ENCODE data around the gene NYAP2.

Gene NYAP2

DNA sequence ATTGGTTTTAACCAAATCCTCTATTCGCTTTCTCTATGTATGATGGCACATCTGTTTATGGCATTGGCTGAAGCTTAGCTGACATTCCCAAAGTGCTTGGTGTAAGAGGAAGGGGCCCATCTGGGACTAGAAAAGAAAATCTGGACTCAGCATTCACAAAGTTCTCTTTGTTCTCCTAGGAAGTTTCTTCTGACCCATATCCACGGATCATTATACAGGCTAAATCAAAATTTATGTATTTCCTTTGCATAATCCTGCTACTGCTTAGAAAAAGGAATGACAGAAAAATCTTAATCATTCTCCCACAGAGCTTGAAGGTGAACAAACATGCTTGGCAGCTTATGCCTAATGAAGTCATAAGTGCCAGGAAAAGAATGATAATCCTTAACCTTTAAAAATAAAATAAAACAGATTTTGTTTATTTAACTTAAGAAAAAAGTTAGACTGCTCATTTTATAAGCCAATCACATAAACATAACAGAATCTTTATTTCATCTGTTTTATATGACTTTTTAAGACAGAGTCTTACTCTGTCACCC lies 88.4 kb downstream of the NYAP2 start:
- no peak for DNase-seq

DNA sequence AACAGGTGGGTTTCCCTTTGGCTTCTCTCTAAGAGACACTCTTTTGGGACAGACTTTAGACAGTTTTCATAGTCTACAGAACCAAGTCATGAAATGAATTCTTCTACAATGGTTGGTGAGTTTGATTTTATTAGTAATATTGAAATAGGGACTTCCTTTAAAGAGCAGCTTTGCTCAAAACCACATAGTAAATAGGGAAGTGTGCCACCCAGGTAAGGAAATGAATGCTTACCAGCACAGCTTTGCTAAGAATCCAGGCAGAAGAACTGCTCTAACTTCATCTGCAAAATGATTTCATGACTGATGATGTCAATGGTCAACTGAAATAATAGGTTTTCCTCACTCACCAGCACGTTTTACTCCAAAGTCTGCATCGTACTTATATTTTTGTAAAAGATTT lies 89.2 kb downstream of the NYAP2 start:
- no peak for DNase-seq

DNA sequence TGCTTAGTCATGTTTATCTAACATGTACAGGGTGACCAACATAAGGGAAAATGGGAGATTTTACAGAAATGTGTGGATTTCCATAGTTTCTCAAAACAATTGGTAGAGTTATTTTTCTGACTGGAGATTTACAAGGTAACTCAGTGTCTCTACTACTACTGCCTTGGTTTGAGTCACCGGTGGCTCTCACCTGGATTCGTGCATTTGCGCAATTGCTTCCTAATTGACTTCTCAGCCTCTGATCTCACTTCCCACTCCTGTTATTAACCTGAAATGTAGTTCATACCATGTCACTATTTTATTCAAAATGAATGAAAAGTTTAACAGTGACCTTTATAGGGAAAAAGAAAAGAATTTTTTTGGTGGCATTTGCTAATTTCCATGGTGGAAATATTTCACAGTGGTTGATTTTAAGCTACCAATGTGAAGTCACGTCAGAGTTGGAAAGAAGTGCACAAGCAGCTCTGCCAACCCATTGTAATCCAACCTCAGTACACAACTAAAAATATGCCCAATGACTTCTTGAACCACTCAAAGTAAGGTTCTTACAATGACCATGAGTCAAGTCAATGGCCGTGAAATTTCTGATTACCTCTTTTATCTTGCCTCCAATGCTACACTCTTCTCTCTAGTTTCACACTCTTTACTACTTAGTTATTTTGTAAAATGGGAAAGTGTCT lies 94.0 kb downstream of the NYAP2 start:
- DNase-seq, result no peak

DNA sequence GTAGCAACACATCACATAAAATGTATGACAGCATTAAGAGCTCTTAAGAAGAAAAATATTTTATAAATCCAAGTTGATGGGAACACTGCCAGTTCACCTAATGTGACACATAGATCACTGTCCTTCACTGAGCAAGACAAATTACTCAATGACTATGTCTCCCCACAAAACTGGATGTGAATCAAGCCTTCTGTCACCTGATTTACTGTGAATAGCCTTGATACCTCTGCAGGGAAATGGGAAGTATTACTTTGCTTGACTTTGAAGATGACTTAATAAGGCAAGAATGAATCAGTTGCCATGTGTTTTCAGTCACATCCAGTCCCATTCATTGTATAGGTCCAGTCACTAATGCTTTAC lies 94.6 kb downstream of the NYAP2 start:
- no peak for DNase-seq

DNA sequence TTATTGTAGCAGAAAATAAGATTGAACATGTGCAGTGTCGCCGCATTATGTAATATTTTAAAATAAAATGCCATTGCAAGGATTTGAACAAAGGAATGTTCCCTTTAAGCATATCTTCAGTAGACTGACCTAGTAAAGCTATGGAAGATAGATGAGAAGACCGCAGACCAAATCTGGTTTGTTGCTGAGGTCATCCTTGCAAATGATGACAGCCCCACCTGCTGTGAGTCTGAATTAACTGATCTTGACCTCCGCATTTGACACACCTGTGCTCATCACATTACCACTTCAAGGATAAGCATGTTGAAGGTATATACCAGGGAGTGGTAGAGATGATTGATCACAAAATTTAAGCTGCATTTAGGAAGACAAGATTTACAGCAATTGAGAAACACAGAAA lies 96.2 kb downstream of the NYAP2 start:
- DNase-seq, result no peak

DNA sequence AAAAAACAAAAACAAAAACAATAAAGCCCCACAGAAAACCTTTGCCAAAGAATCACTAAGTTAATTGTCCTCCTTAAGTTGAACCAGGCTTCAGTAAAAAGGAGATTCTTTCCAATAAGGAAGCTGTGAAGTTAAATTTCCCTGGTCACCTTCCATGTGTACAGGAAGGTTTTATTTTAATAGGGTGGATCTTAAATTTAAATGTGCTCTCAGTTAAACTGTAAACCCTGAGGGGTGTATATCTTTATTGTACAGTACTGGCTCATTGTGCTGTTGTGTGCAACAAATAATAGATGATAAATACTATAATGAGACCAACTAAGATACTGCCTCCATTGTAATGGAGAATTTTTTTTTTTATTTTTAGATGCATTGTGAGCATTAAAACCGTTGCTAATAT lies 97.1 kb downstream of the NYAP2 start:
- no peak for DNase-seq

DNA sequence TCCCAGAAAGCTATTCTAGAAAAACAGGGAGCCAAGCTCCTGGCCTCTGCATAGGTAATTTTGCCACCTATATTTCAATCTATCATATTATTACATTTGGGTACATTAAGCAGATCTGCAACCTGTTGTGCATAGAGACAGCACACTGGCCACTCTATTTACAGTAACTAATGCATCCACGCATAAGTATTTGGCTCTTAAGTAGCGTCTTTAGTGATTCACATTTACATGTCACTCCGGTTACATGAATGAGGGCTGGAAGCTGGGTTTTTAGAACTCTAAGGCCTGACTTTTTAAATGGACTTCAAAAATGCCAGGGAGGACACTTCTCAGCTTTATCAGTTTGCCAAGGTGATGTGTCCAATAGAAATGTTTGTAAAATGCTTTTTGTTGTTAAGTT lies 97.7 kb downstream of the NYAP2 start:
- DNase-seq, result no peak

DNA sequence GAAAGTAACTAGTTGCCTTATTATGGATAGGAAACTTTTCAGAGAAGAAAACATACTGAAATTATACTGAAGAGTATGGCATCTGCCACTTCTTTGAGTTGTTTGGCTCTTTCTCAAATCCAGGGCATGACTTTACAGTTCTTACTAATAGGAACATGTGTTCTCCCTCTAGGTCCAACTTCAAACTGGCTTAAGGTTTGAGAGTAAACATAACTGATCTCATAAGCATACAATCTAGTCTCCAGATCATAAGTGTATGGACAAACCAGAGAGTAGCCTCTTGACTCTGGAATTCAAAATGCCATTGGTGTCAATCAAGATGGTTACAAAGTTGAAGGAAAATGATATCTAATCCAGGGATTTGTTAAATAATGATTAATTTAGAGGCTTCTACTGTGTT lies 101.5 kb downstream of the NYAP2 start:
- DNase-seq, result no peak

DNA sequence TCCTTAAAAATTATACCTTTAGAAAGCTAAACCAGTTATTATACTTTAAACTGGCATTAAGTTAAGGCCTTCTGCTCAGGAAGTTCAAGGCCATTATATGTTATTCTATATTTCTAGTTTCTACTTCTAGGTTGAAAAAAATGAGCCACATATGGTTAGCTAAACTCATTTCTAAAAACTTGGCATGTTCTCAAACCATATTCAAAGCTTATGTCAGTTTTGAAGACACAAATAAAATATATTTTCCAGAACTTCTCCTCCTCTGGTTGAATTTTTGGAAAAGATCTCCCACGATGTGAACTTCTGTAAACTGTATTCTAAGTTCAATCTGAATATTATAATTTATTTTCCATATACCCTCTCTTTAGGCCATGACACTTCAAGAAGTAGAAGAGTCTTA lies 103.5 kb downstream of the NYAP2 start:
- no peak for DNase-seq

DNA sequence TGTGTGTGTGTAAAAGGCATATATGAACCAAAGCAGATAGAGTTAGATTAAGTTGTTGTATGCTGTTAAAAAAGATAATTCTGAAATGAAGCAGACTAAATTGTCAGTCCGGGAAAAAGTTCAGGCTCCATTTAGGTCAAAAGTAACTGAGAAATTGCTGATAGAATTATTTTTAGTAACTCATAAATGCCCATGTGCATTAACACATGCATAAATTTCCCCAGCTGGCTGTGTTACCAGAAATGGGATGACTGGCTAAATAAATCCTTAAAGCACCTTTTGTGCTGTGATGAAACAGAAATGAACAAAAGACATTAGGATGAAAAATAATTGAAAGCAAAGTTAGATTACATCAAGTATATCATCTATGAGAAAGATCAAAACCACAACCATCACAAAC lies 111.3 kb downstream of the NYAP2 start:
- DNase-seq, result no peak

DNA sequence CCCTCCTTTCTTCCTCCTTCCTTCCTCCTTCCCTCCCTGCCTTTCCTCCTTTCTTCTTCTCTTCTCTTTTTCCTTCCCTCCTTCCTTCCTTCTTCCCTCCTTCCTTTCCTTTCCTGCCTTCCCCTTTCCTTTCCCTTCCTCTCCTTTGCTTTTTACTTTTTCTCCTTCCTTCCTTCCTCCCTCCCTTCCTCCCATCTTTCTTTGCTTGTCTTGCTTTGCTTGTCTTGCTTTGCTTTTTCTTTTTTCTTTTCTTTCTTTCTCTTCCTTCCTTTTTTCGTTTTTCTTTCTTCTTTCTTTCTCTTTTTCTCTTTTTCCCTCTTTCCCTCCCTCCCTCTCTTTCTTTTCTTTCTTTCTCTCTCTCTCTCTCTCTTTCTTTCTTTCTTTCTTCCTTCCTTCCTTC lies 113.0 kb downstream of the NYAP2 start:
- no peak for DNase-seq

DNA sequence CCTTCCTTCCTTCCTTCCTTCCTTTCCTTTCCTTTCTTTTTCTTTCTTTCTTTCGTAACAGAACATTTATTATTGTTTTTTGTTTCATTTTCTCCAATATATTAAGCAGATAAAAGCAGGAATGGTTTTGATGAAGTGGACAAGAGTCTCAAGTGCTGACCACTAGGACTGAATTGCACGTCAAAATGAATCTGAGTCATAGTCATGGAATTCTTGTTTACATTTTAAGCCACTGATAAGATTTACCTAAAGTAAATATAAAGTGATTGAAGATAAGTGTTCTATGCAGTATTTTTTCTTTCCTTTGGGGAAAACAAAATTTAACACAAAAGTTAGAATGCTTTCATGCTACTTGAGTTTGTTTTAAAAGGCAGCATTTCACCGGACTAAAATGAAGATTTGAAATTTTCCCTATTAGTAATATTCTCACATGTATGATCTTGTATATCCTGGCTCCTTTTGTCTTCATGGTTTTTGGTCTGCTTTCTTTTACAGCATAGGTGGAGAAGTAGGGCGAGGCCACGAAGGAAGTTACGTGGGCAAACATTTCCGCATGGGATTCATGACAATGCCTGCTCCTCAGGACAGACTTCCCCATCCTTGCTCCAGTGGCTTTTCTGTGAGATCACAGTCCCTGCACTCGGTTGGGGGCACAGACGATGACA lies 113.5 kb downstream of the NYAP2 start:
- DNase-seq, result no peak

DNA sequence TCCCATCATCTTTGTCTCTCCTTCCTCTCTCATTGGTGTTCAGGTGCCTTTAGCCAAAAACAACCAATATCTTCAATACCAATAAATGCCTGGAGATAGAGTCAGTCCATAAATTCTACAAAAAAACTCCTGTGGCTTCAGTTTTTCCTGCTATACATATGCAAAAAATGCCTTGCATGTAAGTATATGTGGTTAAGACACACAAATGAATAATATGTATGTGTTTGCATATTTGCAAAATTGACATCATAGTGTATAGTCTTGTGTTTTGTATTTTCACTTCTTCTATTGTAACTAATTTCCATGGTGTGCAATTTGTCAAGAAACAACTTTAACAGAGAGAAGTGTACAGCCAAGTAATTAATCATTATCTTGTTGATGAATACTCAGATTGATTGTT lies 115.5 kb downstream of the NYAP2 start:
- no peak for DNase-seq

DNA sequence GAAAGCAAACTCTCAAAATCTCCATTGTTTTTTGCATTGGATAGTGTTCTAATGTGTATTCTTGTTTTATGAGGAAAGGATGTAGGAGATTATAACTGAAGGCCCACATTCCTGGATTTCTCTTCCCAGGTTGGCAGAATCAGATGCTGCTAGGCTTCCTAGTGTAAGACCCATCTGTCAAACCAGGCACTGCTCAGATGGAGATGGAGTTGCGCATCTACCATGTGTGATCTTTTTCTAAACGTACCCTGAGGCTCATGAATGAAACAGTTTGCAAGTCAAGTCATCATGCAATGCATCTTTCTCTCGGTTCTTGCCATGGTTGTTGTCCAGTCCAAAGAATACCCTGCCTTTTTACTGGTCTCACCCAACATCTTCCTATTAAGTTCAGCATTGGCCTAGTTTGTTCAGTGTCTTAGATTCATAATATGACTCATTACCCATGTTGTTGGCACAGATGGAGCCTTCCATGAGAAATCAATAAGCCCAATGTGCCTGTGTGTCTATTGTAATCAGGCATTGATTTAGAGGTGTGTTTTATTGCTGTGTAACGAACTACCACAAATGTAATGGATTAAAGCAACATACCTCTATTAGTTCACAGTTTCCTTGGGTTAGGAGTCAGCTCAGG lies 127.4 kb downstream of the NYAP2 start:
- DNase-seq, result no peak

DNA sequence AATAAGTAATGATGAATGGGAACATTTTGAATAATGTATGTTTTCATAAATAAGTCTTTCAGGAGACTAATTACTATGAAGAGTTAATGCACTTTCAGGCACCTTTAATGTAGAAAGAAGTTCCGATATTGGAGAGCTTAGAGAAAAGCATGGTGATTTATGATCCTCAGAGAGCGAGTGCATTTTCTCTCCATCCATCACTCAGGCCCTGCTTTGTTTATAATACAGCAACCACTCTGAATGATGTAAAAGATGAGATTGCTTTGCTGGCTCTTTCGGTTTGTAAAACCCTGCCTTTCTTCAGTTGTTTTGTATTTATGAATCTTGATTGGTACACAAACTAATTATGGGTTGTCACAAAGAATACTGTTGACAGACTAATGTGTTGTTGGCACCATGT lies 132.0 kb downstream of the NYAP2 start:
- no peak for DNase-seq

DNA sequence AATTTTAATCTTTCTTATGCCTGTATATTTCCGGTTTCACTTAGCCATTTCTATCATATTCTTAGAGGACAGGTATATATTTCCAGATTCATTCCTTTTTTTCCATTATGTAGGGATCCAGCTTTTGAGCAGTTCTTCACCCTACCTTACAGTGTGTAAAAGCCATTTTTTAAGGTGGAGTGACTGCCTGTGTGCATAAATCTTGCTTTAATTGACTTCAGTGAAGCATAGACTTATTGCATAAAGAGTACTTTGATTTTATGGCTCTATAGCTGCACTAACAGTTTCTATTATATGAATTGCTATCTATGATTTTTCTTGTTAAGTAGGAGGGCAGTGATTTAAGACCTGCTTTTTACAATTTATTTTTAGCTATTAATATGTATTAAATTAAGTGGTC lies 132.6 kb downstream of the NYAP2 start:
- no peak for DNase-seq

DNA sequence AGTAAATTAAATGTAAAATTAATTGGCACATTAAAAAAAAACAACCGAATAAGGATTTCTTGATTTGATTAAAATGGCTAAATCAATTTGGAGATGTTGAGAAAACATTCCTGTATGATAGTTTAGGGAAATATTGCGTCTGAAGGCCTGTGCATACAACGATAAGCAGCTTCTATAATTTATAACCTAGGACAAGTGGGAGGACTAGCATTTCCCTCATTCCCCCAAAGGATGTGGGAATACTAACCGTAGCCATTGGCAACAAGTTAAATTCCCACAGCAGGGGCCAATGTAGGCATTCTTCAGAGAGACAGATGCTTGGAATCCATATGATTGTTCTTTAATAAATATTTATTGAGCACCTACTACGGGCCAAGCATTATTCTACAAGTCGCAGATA lies 134.5 kb downstream of the NYAP2 start:
- DNase-seq, result no peak

DNA sequence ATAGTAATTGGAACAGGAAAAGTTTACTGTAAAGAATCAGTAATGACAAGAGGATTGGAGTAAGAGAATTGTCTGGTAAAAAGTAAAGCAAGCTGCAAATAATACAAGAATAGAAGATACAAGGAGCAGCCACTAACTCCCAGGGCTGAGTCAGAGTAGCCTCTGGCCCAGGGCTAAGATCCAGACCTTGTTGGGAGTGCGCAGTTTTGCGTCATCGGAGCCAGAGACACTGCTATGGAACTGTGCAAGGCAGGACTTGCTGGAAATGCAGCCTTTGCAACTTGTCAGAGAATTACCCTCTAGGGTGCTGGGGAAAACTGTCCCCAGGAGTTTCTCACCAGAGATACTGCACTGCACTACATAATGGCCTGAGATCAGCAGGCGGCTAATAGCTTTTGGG lies 135.2 kb downstream of the NYAP2 start:
- DNase-seq, result no peak

DNA sequence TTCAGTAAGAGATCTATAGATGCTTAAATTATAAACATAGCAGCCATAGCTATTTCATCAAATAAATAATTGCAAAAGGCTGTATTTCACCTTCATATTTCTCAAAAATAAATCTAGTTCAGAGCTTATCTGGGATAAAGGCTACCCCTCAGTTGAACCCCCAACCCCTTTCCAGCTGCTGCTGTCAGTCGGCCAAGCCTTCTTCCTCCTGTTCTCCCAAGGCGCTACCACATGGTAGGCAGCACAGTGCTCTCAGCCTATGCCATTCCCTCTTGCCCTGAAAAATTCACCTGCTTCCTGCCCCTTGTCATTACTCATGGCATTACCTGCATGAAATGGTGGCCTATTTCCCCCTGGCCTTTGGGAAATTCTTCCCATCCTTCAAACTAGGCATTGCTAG lies 136.5 kb downstream of the NYAP2 start:
- DNase-seq, result no peak

DNA sequence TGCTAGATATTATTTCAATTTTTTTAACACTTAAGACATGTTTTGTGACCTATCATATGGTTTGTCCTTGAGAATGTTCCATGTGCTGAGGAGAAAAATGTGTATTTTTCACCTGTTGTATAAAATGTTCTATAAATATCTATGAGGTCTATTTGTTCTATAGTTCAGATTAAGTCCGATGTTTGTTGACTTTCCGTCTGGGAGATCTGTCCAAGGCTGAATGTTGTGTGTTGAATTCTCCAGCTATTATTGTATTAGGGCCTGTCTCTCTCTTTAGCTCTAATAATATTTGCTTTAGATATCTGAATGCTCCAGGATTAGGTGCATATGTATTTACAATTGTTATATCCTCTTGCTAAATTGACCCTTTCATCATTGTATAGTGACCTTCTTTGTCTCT lies 144.1 kb downstream of the NYAP2 start:
- no peak for DNase-seq

DNA sequence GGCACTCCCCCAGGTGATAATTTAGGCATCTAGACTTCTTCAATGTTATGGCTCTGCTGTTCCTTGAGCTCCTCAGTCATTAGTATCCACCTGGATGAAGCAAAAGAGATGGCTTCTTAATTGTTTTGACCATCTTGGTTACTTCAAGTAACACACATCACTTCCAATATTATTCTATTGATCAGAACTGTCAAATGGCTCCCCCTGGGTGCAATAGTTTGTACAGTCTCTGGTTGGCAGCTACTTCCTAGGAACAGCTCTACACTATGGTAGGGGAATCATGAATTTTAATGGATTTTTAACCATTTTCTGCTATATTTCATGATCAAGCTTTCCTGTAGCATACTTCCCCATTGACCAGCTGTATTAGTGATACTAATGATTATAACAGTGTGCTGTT lies 157.0 kb downstream of the NYAP2 start:
- no peak for DNase-seq

DNA sequence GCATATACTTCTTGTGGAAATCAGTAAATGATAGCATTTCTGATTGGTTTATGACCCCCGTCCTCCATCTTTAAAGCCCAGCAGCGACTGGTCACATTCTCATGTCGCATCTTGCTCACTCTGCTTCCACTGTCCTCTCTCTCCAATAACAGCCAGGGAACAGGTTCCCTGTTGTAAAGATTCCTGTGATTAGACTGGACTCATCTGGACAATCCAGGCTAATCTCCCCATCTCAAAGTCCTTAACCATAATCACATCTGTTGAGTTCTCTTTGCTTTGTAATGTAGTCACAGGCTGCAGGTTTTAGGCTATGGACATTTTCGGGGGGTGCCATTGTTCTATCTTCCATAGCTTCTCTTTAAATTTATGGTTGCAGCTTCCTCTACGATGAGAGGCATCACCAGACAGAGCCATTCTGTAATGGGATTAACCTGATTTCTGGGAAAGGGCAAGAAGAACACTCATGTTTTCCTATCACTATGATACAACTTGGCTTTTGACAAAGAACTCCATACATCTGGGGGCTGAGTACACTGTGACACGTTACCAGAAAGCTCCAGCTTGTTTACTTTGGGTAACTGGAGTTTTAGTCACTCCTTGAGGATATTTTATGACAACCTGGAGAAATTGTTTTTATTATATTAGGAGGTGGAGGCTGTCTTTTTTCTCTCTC lies 159.0 kb downstream of the NYAP2 start:
- no peak for DNase-seq

DNA sequence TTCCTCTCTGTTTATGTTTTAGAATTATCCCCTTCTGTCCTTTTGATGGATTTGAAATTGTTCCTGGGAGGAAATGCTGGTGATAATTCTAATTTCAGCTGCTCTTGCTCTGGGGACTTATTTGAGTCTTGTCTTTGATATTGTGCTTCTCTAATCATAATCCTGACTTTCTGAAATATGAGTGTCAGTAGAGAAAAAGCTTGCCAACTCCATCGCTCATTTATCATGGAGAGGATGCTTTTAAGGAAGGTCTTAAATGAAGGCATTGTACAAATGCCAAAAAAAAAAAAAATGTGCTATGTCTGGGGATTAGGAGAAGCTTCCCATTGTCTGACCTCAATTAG lies 159.5 kb downstream of the NYAP2 start:
- no peak for DNase-seq

DNA sequence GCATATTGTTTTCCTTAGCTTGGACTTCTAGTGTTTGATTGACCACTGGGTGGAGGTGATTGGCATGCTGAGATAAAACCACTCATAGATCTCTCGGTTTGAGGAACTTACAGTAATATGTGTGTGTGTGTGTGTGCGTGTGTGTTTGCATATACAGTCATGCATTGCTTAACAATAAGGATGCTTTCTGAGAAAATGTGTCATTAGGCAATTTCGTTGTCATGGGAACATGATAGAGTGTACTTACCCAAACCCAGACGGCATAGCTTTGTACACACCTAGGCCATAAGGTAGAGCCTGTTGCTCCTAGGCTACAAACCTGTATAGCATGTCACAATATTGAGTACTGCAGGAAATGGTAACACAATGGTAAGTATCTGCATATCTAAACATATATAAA lies 167.3 kb downstream of the NYAP2 start:
- peak; percentile 42 for DNase-seq

Data from inflammatory macrophage treated with lipopolysaccharide for 4 hours (primary cell).